ENCODE measurements around the gene CDH23. TPM values are rescaled to one million over a fixed set of nuclear protein-coding genes. Genes with fewer than 3 reads are reported as not detected.

Gene CDH23
- total RNA-seq, 2 experiments from 2014 or later = 1.6 TPM

DNA sequence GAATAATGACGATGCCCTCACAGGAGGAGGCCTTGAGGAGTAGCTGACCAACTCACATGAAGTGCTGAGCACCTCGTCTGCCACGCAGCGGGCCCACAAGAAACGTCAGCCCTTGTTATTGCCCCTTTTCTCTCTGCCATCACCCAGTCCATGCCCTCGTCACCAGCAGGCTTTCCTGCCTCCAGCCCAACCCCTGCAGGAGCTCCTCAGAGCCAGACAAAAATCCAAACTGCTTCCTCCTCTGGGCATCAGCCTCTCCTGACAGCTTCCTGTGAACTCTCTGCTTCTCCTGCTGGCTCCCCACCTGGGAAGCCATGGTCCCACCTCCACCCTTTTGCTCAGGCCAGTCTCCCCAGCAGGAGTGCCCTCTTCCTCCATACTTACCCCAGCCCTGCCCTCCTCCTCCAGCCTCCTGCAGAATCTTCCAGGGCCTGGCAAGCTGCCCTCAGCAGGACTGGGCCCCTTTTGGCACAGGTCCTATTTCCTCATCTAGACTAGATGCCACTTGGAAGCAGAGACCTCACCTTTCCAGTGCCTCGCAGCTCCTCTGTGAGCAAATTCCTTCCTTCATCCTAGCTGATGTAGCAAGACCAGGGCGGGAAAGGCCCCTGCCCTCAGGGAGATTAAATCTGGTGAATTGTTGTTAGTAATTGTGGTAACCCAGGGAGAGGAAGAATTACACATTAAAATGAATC lies 207.8 kb downstream of the CDH23 start:
- no peaks in the 10 kb centered on the region for H3K27me3 Mint-ChIP-seq (ENCODE audit: low read depth)
- peaks cover 6% of the 10 kb centered on the region for H3K4me1 Mint-ChIP-seq (ENCODE audit: low read depth)
- H3K4me3 Mint-ChIP-seq = no peak overlapping the region
- H3K9me3 Mint-ChIP-seq = no peaks in the 10 kb centered on the region
- DNase-seq = no peak
- no peaks in the 10 kb centered on the region for H3K36me3 Mint-ChIP-seq (ENCODE audit: low read depth)
- H3K27ac Mint-ChIP-seq = no peak overlapping the region
- CTCF ChIA-PET = interaction anchor here (1.0 to 1.2 kb wide), 3 partner anchors 34 to 253 kb away, joined by 3 to 4 read pairs (median 3); no protein-coding TSS in a partner anchor
- intact Hi-C loops (cut with micrococcal nuclease) = loop anchor here (5.0 kb wide), 1 partner anchor 103 kb away; no protein-coding TSS in a partner anchor

DNA sequence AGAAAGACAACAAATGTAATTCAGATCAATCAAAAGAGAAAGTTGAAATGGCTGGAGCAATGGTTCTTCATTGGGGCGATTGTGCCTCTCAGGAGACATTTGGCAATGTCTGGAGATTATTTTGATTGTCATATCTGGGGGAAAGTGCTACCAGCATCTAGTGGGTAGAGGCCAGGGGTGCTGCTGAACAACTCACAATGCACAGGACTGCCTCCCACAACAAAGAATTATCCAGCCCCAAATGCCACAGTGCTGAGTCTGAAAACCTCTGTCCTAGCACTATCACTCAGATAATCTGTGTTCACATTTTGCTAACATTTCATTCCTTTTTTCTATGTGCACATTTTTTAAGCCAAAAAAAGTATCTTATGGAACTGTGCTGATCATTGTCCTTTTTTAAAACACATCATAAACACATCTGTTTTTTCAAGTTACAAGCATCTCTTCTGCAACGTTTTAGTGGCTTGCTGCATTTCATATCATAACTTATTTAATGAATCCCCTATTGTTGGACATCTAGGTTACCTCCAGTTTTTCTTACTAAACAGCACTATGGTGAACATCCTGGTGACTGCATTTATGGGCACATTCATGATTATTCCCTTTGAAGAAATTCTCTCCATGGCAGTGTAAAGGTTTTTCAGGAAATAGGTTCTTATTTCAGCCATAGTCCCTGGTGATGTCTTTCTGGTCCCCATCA lies 208.7 kb downstream of the CDH23 start:
- CTCF ChIA-PET = interaction anchor here (1.2 kb wide), 1 partner anchor 103 kb away, joined by 3 read pairs; no protein-coding TSS in a partner anchor
- no peak overlapping the region for H3K27ac Mint-ChIP-seq
- no peaks in the 10 kb centered on the region for H3K27me3 Mint-ChIP-seq (ENCODE audit: low read depth)
- no peaks in the 10 kb centered on the region for H3K36me3 Mint-ChIP-seq (ENCODE audit: low read depth)
- intact Hi-C loops (cut with micrococcal nuclease) = loop anchor here (5.0 kb wide), 1 partner anchor 102 kb away; no protein-coding TSS in a partner anchor
- H3K4me3 Mint-ChIP-seq = no peak overlapping the region
- no peaks in the 10 kb centered on the region for H3K9me3 Mint-ChIP-seq
- H3K4me1 Mint-ChIP-seq (ENCODE audit: low read depth) = peaks cover 6% of the 10 kb centered on the region
- no peak for DNase-seq

DNA sequence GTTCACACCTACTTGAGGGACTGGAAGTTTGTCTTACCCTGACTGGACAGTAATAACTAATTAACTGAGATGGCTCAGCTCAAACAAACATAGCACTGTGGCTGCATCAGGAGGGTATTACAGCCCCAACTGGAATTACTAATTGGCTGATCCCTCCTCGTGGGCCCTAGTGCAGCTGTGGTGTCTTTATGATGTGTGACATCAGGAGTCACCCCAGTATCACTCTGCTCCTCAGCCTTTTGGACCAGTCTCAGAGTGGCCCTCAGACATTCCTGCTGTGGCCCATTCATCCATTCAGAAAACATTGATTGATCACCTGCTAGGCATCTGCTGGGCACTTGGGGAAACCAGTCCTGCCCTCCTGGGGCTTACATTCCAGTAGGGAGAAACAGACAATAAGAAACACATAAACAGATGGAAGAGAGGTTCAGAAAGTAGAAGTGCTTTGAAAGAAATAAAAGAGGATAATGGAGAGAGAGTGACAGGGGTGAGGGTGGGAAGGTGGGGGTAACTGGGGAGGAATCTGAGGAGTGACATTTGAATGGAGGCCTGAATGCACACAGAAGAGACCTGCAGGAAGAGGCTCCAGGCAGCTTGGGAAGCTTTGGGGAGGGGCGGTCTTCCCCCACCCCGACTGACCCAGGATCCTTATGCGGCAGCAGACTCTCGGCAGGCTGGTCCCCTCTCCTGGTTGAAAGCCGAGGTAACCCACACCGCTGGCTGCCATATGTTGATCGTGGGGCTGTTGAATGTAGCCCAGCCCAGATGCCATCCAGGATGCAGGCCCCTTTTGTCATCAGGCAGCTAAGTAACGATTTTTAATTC lies 209.7 kb downstream of the CDH23 start:
- intact Hi-C loops (cut with micrococcal nuclease) = loop anchor here (5.0 kb wide), 1 partner anchor 101 kb away; no protein-coding TSS in a partner anchor
- CTCF ChIA-PET = interaction anchor here (1.1 to 1.6 kb wide), 2 partner anchors 191 to 222 kb away, joined by 3 to 5 read pairs; no protein-coding TSS in a partner anchor
- H3K4me3 Mint-ChIP-seq = no peak overlapping the region
- H3K27ac Mint-ChIP-seq = no peak overlapping the region
- no peak for DNase-seq
- no peaks in the 10 kb centered on the region for H3K9me3 Mint-ChIP-seq
- no peaks in the 10 kb centered on the region for H3K36me3 Mint-ChIP-seq (ENCODE audit: low read depth)
- no peaks in the 10 kb centered on the region for H3K27me3 Mint-ChIP-seq (ENCODE audit: low read depth)
- no peaks in the 10 kb centered on the region for H3K4me1 Mint-ChIP-seq (ENCODE audit: low read depth)

DNA sequence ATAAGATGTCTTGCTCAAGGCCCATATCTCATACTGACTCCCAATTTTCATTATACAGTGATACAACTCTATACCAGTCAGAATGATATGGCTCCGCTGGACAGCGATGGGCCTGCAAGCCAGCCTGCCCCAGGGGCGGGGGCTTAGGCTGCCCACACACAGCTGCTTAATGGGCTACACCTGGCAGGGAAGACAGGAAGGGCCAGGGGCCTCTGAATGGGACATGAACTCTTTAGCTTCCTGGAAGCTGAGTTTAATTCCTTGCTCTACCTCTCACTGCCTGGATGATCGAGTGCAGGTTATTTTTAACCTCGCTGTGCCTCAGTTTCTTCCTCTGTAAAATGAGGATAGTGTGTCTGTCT lies 210.3 kb downstream of the CDH23 start:
- CTCF ChIA-PET = interaction anchor here (1.1 to 1.6 kb wide), 4 partner anchors 43 to 223 kb away, joined by 3 to 5 read pairs (median 4); no protein-coding TSS in a partner anchor
- H3K9me3 Mint-ChIP-seq = no peaks in the 10 kb centered on the region
- no peak overlapping the region for H3K27ac Mint-ChIP-seq
- H3K4me3 Mint-ChIP-seq = no peak overlapping the region
- no peaks in the 10 kb centered on the region for H3K27me3 Mint-ChIP-seq (ENCODE audit: low read depth)
- intact Hi-C loops (cut with micrococcal nuclease) = loop anchor here (5.0 kb wide), 1 partner anchor 100 kb away; no protein-coding TSS in a partner anchor
- DNase-seq = no peak
- no peaks in the 10 kb centered on the region for H3K4me1 Mint-ChIP-seq (ENCODE audit: low read depth)
- H3K36me3 Mint-ChIP-seq (ENCODE audit: low read depth) = no peaks in the 10 kb centered on the region

DNA sequence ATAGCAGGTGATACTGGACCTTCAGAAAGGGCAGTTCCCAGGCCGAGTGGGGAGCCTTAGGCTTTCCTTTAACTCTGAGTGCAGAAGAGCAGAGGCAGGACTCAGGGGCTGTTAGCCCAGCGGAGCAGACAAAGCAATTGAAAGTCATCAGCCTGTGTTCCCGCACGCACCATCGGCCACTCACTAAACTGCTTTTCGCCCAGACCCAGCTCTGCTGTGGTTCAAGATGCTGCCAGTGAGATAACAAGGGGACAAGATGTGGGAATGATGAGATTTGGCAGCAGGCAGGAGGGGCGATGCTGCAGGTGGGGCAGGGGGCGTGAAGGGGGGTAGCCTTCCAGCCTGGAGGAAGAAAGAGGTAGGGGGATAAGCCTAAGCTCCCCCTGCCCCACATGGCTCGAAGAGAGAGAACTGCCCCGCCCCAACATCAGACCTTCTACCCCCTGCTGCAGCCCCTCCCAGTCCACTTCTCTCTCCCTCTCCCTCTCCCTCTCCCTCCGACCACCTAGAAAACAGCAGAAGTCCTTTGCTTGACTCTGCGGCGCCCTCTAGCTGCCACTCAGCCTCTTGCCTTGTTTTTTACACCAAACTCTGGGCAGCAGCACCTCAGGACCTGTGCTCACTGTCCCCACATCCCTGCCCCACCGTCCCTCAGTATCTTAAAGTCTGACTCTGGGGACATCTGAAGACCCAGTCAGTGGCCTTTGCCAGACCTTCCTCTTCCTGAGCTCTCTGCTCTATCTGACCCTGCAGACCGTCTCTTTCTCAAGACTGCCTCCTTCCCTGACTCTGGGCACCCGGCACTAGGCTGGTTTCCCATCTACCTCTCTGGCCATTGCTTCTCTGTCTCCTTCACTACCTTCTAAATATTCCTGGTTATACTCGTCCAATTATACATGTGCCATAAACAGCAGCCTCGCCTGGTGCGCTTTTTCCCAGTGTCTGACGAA lies 212.4 kb downstream of the CDH23 start:
- DNase-seq = peak; percentile 84
- H3K27ac Mint-ChIP-seq = no peak overlapping the region
- no peak overlapping the region for H3K4me3 Mint-ChIP-seq
- intact Hi-C loops (cut with micrococcal nuclease) = loop anchor here (1.0 to 5.0 kb wide), 4 partner anchors 98 to 295 kb away; partner anchors contain the start of gene CDH23
- CTCF ChIA-PET = interaction anchor here (0.6 to 2.6 kb wide), 35 partner anchors 9 to 613 kb away, joined by 3 to 22 read pairs (median 4); partner anchors contain the start of gene SLC29A3
- no peaks in the 10 kb centered on the region for H3K4me1 Mint-ChIP-seq (ENCODE audit: low read depth)
- H3K9me3 Mint-ChIP-seq = no peaks in the 10 kb centered on the region
- no peaks in the 10 kb centered on the region for H3K36me3 Mint-ChIP-seq (ENCODE audit: low read depth)
- H3K27me3 Mint-ChIP-seq (ENCODE audit: low read depth) = no peaks in the 10 kb centered on the region

DNA sequence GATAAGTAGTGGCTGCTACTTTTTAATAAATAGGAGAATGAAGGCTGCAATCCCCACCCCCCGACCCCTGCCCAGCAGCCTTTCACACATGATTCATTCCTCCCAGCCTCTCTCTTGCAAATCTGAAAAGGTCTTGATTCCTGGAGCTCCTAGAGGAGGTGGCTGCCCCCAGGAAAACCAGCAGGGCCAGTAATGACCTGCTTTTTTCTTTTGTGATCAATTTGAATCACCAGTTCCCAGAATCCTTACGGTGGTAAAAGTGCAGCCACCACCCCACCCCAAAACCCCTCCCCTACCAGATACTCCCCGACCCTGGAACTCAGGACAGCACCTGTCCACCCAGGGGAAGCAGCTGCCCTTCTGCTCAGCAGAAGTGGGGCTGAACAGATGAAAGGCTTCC lies 213.9 kb downstream of the CDH23 start:
- Mint-ChIP-seq H3K27ac (no peak overlapping the region), H3K36me3 (ENCODE audit: low read depth) (no peaks in the 10 kb centered on the region), H3K4me1 (ENCODE audit: low read depth) (no peaks in the 10 kb centered on the region), H3K27me3 (ENCODE audit: low read depth) (no peaks in the 10 kb centered on the region), H3K4me3 (no peak overlapping the region), H3K9me3 (no peaks in the 10 kb centered on the region)
- CTCF ChIA-PET = interaction anchor here (1.0 to 2.6 kb wide), 4 partner anchors 12 to 286 kb away, joined by 3 to 22 read pairs (median 4); no protein-coding TSS in a partner anchor
- no peak for DNase-seq
- intact Hi-C loops (cut with micrococcal nuclease) = no loop called here

DNA sequence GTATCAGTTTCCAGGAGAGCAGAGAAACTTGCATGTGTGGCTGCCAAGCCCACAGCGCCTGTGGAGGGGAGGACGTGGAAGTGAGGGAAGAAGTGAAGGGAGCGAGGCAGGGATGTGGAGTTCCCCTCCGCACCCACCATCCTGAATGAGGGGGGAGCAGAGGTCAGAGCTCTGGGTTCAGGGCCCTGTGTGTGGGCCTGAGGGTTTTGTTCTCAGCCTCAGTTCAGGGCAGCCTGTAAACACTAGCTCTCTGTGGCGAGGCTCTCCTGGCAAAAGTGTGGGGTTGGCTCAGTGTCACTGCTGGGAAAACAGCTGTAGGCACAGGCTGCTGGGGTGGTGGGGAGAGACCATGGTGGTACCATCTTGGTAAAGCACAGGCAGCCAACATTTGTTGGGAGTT lies 214.4 kb downstream of the CDH23 start:
- DNase-seq = no peak
- intact Hi-C loops (cut with micrococcal nuclease) = no loop called here
- CTCF ChIA-PET = interaction anchor here (1.0 to 2.2 kb wide), 3 partner anchors 11 to 286 kb away, joined by 3 to 5 read pairs (median 4); no protein-coding TSS in a partner anchor
- Mint-ChIP-seq H3K4me3 (no peak overlapping the region), H3K27me3 (ENCODE audit: low read depth) (no peaks in the 10 kb centered on the region), H3K36me3 (ENCODE audit: low read depth) (no peaks in the 10 kb centered on the region), H3K4me1 (ENCODE audit: low read depth) (no peaks in the 10 kb centered on the region), H3K27ac (no peak overlapping the region), H3K9me3 (no peaks in the 10 kb centered on the region)

DNA sequence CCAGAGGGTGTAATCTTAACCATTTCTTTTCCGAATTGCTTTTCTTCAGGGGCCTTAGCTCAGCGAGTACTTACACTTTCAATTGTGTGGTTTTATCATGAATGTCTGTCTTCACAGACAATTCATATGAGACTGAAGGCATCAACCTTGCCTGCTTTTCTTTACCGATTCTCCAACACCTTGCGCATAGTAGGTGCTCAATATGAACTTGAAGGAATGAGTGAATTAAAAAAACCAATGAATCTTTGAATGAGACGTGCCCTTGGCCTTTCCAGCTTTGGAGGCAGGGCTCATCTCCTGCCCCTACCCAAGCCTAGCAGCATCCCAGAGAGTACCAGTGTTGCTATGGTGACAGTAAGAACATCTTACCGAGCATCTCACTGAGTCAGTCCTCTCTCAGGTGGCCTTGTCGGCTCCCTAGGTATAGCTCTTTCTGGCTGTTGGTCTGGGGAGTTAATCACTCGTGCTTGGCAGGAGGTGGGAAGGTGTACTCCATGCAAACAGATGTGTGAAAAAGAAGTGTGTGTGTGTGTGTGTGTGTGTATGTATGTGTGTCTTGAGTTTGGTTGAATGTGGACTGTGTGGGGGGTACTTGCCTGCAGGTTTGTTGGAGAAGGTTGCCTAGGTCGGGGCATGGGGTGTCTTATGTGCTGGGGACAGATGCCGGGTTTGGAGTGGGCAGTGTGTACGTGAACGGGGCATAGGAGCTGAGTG lies 215.1 kb downstream of the CDH23 start:
- CTCF ChIA-PET = interaction anchor here (0.6 to 2.2 kb wide), 2 partner anchors 14 to 29 kb away, joined by 3 to 5 read pairs; no protein-coding TSS in a partner anchor

DNA sequence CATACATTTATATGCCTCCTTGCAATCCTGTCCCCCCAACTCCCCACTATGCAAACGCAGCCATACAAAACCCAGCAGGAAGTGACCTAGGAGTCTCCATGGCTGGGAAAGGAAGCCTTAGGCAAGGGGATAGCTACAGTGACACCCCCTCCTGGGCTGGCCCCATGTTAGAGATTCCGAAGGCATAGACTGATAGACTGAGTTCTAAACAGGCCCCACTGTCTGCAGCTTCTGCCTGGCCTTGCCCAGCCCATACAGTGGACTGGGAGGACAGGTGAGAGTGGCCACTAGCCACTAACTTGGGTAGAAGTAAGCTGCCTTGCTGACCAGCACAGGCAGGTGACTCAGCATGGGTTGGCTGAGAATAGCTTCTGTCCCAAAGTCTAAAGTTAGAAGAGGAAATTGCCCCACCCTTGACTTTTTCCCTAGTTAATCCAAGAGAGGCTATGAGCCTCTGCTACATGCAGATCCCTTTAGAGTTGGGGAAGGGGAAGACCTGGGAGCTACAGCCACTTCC lies 216.6 kb downstream of the CDH23 start:
- H3K4me1 Mint-ChIP-seq (ENCODE audit: low read depth) = no peaks in the 10 kb centered on the region
- intact Hi-C loops (cut with micrococcal nuclease) = no loop called here
- H3K27me3 Mint-ChIP-seq (ENCODE audit: low read depth) = no peaks in the 10 kb centered on the region
- no peak overlapping the region for H3K4me3 Mint-ChIP-seq
- CTCF ChIA-PET = interaction anchor here (0.7 to 1.0 kb wide), 2 partner anchors 94 to 435 kb away, joined by 3 read pairs; no protein-coding TSS in a partner anchor
- no peak overlapping the region for H3K27ac Mint-ChIP-seq
- no peaks in the 10 kb centered on the region for H3K36me3 Mint-ChIP-seq (ENCODE audit: low read depth)
- H3K9me3 Mint-ChIP-seq = no peaks in the 10 kb centered on the region
- no peak for DNase-seq

More for the DNA sequence above, 215.1 kb downstream of the CDH23 start:
- intact Hi-C loops (cut with micrococcal nuclease) = no loop called here
- Mint-ChIP-seq H3K9me3 (no peaks in the 10 kb centered on the region), H3K4me1 (ENCODE audit: low read depth) (no peaks in the 10 kb centered on the region), H3K36me3 (ENCODE audit: low read depth) (no peaks in the 10 kb centered on the region), H3K27me3 (ENCODE audit: low read depth) (no peaks in the 10 kb centered on the region), H3K27ac (no peak overlapping the region), H3K4me3 (no peak overlapping the region)
- DNase-seq = no peak

DNA sequence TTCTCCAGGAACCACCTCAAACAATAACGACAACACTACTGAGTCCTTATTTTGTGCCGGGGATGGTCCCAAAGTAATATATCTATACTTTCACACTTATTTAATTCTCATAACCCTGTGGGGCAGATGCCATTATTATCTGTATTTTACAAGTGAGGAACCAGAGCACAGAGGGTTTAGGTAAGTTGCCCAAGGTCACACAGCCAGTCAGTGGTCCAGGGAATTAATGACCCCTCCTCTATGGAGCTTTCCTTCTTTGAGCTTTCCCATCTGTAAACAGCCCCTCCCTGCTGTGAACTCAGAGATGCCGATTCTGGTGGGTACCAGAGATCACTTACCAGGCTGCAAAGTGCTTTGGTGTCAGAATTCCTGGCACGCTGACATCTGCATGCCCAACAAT lies 217.2 kb downstream of the CDH23 start:
- H3K4me3 Mint-ChIP-seq = no peak overlapping the region
- no peak for DNase-seq
- H3K27me3 Mint-ChIP-seq (ENCODE audit: low read depth) = no peaks in the 10 kb centered on the region
- H3K9me3 Mint-ChIP-seq = no peaks in the 10 kb centered on the region
- CTCF ChIA-PET = no interaction called here
- no peaks in the 10 kb centered on the region for H3K4me1 Mint-ChIP-seq (ENCODE audit: low read depth)
- intact Hi-C loops (cut with micrococcal nuclease) = no loop called here
- H3K27ac Mint-ChIP-seq = no peak overlapping the region
- no peaks in the 10 kb centered on the region for H3K36me3 Mint-ChIP-seq (ENCODE audit: low read depth)
